ENCODE results near the gene TUBGCP5. TPM values are rescaled to one million over a fixed set of nuclear protein-coding genes. Genes with fewer than 3 reads are reported as not detected.

Gene TUBGCP5
- total RNA-seq, 1 donor from 2014 or later = 12.9 TPM

DNA sequence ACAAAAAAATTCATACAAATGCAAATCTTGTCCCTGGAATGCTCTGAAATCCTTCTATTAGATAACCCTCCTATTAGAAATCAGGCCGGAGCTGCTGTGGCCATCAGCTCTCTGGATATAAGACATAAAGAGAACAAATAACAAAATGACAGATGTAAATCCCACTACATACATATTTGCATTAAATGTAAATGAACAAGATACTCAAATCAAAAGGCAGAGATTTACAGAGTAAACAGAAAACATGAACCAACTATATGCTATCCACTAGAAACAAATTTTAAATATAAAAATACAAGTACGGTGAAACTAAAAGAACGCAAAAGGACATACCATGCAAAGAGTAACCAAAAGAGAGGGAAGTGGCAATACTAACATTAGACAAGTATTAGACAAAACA, 69.9 kb downstream of the TUBGCP5 start:
- H3K4me1 ChIP-seq = peaks cover 34% of the 10 kb centered on the region
- no peaks in the 10 kb centered on the region for H3K27me3 ChIP-seq (ENCODE audit: low read depth)
- TF ChIP-seq, protein P1, sequence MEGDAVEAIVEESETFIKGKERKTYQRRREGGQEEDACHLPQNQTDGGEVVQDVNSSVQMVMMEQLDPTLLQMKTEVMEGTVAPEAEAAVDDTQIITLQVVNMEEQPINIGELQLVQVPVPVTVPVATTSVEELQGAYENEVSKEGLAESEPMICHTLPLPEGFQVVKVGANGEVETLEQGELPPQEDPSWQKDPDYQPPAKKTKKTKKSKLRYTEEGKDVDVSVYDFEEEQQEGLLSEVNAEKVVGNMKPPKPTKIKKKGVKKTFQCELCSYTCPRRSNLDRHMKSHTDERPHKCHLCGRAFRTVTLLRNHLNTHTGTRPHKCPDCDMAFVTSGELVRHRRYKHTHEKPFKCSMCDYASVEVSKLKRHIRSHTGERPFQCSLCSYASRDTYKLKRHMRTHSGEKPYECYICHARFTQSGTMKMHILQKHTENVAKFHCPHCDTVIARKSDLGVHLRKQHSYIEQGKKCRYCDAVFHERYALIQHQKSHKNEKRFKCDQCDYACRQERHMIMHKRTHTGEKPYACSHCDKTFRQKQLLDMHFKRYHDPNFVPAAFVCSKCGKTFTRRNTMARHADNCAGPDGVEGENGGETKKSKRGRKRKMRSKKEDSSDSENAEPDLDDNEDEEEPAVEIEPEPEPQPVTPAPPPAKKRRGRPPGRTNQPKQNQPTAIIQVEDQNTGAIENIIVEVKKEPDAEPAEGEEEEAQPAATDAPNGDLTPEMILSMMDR (IDR thresholded peaks at IDR 0.05) = no peak
- DNase-seq = no peak
- H3K4me3 ChIP-seq = no peak overlapping the region
- H3K27ac ChIP-seq = no peak overlapping the region
- no peak for ATAC-seq
- no peaks in the 10 kb centered on the region for H3K36me3 ChIP-seq
- intact Hi-C loops (cut with DNase I) = no loop called here
- H3K9me3 ChIP-seq = no peaks in the 10 kb centered on the region

DNA sequence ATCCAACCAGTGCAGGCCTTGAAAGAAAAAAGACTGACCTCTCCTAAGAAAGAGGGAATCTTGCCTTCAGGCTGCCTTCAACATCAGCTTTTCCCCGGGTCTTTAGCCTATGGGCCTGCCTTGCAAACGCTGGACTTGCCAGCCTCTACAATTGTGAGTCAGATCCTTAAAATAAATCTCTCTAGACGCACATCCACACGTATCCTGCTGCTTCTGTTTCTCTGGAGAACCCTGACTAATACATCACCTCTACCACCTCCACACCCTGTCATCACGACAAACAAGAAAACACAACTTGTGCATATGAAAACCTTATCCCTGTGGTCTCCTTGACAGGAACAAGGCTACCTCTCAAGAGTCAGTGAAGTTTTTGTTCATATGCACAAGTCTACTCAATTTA, 71.0 kb downstream of the TUBGCP5 start:
- no peaks in the 10 kb centered on the region for H3K27me3 ChIP-seq (ENCODE audit: low read depth)
- intact Hi-C loops (cut with DNase I) = no loop called here
- DNase-seq (no peak), ATAC-seq (no peak)
- no peak overlapping the region for H3K4me3 ChIP-seq
- TF ChIP-seq, protein P1 (IDR thresholded peaks at IDR 0.05) = no peak
- H3K36me3 ChIP-seq = no peaks in the 10 kb centered on the region
- H3K27ac ChIP-seq = no peak overlapping the region
- H3K4me1 ChIP-seq = peaks cover 32% of the 10 kb centered on the region
- H3K9me3 ChIP-seq = no peaks in the 10 kb centered on the region

DNA sequence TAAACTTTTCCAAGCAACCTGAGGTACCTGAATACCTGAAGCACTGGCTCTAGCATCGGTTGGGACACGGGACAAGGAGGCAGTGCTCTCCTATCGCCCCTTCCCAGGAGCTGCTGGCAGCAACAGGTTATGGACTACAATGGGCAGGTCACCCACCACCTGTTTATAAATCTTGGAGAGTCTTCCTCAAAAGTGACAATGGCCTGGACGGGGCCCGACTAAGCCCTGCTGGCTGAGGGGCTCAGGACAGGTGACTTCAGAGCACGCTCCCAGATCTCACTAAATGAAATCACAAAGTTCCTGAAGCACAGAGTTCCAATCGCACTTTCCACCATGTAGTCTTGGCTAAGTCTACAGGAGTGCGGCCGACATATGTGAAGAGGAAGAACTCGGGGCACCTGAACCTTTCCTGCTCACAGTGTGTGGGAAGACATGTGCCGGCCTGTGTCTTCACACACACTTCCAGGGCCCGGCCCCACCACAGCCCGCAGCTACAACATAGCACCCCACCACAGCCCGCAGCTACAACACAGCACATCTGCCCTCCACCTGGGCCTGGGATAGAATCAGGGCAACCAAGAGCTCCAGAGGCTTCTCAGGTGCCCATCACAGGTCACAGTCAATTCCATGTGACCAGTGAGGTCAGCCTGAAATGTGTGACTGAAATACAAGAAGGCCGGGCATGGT, 72.1 kb downstream of the TUBGCP5 start:
- no peak for ATAC-seq
- no peaks in the 10 kb centered on the region for H3K27me3 ChIP-seq (ENCODE audit: low read depth)
- H3K27ac ChIP-seq = no peak overlapping the region
- H3K4me1 ChIP-seq = peaks cover 36% of the 10 kb centered on the region
- intact Hi-C loops (cut with DNase I) = no loop called here
- H3K4me3 ChIP-seq = no peak overlapping the region
- DNase-seq = no peak
- H3K9me3 ChIP-seq = no peaks in the 10 kb centered on the region
- TF ChIP-seq, protein P1 (IDR thresholded peaks at IDR 0.05) = no peak
- H3K36me3 ChIP-seq = no peaks in the 10 kb centered on the region

DNA sequence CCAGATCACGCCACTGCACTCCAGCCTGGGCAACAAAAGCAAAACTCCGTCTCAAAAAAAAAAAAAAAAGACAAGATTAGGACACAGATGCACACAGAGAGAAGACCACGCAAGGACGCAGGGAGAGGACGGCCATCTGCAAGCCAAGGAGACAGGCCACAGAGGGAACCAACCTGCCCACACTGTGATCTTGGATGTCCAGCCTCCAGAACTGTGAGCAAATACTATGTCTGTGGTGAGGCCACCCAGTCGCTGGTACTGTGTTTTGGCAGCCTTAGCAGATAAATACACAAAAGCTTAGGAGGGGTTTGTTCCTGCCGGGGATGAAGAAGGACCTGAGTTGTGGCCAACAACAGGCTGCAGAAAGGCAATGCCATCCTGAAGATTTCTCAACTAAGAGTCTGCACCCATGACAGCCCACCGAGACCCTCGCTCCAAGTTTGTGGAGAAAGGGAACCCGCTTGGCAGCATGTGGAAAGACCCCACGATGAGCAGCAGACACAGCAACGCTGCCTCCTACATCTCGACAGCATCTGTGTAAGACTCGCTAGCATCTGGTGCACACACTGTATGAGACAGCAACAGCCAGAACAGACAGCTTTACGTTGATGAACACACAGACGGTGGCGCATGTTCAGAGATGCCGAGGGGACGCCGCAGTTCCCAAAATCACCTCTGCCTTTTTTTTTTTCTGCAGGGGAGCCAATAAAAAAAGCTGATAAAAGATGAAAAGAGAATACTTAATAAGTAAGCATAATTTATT, 72.9 kb downstream of the TUBGCP5 start:
- intact Hi-C loops (cut with DNase I) = no loop called here
- Histone ChIP-seq H3K27me3 (ENCODE audit: low read depth) (no peaks in the 10 kb centered on the region), H3K36me3 (no peaks in the 10 kb centered on the region), H3K9me3 (no peaks in the 10 kb centered on the region), H3K27ac (no peak overlapping the region), H3K4me1 (peaks cover 43% of the 10 kb centered on the region), H3K4me3 (no peak overlapping the region)
- TF ChIP-seq, protein P1 (IDR thresholded peaks at IDR 0.05) = no peak
- DNase-seq (no peak), ATAC-seq (no peak)

DNA sequence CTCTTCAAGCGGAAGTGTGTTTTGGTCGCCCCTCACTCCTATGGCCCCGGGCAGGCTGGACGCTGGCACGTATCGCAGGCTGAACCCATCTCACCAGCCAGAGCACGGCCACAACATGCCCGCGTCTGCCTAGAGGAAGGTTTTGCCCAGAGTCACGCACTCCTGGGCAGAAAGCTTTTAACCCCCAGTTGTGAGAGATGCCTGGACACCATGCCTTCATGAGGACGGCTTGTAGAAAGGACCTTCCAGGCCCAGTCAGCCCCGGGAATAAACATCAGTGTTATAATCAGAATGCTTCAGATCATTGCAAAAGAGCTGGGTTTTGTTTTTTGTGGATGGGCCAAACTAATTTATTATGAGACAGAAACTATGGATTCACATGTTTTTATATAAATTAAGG, 75.7 kb downstream of the TUBGCP5 start:
- intact Hi-C loops (cut with DNase I) = no loop called here
- TF ChIP-seq, protein P1 (IDR thresholded peaks at IDR 0.05) = no peak
- H3K27me3 ChIP-seq (ENCODE audit: low read depth) = no peaks in the 10 kb centered on the region
- H3K4me3 ChIP-seq = no peak overlapping the region
- DNase-seq (no peak), ATAC-seq (no peak)
- peak overlapping the region; percentile 3 for H3K27ac ChIP-seq
- no peaks in the 10 kb centered on the region for H3K9me3 ChIP-seq
- peaks cover 70% of the 10 kb centered on the region for H3K4me1 ChIP-seq
- no peaks in the 10 kb centered on the region for H3K36me3 ChIP-seq
